Measurements from ENCODE around the gene PEA15. TPM values are rescaled to one million over a fixed set of nuclear protein-coding genes. Genes with fewer than 3 reads are reported as not detected.

Gene PEA15
- total and polyA plus RNA-seq, 2 donors (not counting 1 experiment from before 2014, with no cell fraction given): 108 to 871 TPM

GRCh38 chr1:160251011-160251410, 45.8 kb downstream of the PEA15 start:
- no peak for DNase-seq (ENCODE audit: low read depth in 2 of 2)
- H4K20me1 ChIP-seq (ENCODE audit: control insufficient read depth, extremely low read depth, insufficient read depth, low read length): no peaks in the 10 kb centered on the region
- H3K9ac ChIP-seq (ENCODE audit: insufficient read depth, low read length): no peak overlapping the region
- H3K4me1 ChIP-seq (ENCODE audit: control insufficient read depth, extremely low read depth, insufficient read depth, low read length): no peaks in the 10 kb centered on the region
- no peak overlapping the region for H3K4me3 ChIP-seq (replicated peaks in 1 of 4; ENCODE audit: control extremely low read depth in 1 of 4, insufficient read depth in 1 of 4, low read depth in 3 of 4, low read length in 4 of 4)
- H2AFZ ChIP-seq (ENCODE audit: low read length): no peak overlapping the region
- H3K27ac ChIP-seq (ENCODE audit: insufficient read depth, low read length): no peak overlapping the region
- H3K27me3 ChIP-seq (ENCODE audit: control insufficient read depth, insufficient read depth, low read length): no peaks in the 10 kb centered on the region
- H3K9me3 ChIP-seq (ENCODE audit: control insufficient read depth, insufficient read depth, low read depth, low read length): no peaks in the 10 kb centered on the region
- H3K36me3 ChIP-seq (ENCODE audit: control insufficient read depth, insufficient read depth, low read length): no peaks in the 10 kb centered on the region
- H3K4me2 ChIP-seq (ENCODE audit: extremely low read depth, insufficient read depth, low read length): no peak overlapping the region
- TF ChIP-seq EZH2 (IDR thresholded peaks at IDR 0.05; ENCODE audit: low read length, missing control alignments) (no peak), CTCF (conservative IDR thresholded peaks at IDR 0.05 in 1 of 2, IDR thresholded peaks at IDR 0.05 in 1 of 2; ENCODE audit: low read depth in 1 of 2, low read length in 2 of 2) (no peak)
- peaks cover 13% of the 10 kb centered on the region for H3K79me2 ChIP-seq (ENCODE audit: control insufficient read depth, insufficient read depth, low read length)

DNA sequence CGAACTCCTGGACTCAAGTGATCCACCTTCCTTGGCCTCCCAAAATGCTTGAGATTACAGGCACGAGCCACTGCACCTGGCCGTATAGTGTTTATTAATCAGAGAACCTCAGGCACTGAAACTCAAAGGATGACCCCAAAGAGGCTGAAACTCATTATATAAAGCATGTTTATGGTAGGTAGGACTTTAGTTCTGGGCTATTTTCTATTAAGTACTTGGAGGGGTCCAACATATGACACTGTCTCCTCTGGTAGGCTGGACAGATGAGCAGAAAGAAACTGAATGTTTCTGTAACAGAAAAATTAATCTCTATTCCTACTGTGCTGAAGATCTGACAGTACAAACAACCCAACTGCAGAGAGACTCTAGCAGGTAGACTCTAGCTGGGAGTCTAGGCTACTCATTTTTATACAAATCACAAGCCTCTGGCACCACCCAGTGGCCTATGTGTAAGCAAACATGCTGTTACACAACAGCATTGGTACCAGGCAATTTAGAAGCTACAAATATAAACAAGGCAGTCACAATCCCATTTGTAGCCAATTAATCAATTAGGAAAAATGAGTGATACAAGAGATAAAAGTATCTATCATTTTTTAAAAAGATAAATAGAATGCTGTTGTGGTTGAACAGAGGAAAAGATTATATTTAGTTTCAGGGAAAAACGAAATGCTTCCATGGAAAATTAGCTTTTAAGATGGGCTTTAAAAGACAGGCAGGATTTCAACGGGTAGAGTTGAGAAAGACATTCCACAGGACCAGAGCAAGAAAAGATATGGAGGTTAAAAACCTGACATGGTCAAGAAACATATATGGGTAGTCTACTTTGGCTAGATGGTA, 46.7 kb downstream of the PEA15 start:
- Histone ChIP-seq H2AFZ (ENCODE audit: low read length) (no peak overlapping the region), H3K4me1 (ENCODE audit: control insufficient read depth, extremely low read depth, insufficient read depth, low read length) (peaks cover 3% of the 10 kb centered on the region), H3K9ac (ENCODE audit: insufficient read depth, low read length) (no peak overlapping the region), H3K79me2 (ENCODE audit: control insufficient read depth, insufficient read depth, low read length) (peaks cover 9% of the 10 kb centered on the region), H3K36me3 (ENCODE audit: control insufficient read depth, insufficient read depth, low read length) (no peaks in the 10 kb centered on the region), H3K4me3 (replicated peaks in 1 of 4; ENCODE audit: control extremely low read depth in 1 of 4, insufficient read depth in 1 of 4, low read depth in 3 of 4, low read length in 4 of 4) (no peak overlapping the region), H3K4me2 (ENCODE audit: extremely low read depth, insufficient read depth, low read length) (no peak overlapping the region), H3K27ac (ENCODE audit: insufficient read depth, low read length) (no peak overlapping the region), H4K20me1 (ENCODE audit: control insufficient read depth, extremely low read depth, insufficient read depth, low read length) (no peaks in the 10 kb centered on the region), H3K27me3 (ENCODE audit: control insufficient read depth, insufficient read depth, low read length) (no peaks in the 10 kb centered on the region), H3K9me3 (ENCODE audit: control insufficient read depth, insufficient read depth, low read depth, low read length) (no peaks in the 10 kb centered on the region)
- no peak for TF ChIP-seq EZH2 (IDR thresholded peaks at IDR 0.05; ENCODE audit: low read length, missing control alignments)
- peak; percentile 67 to 74 for TF ChIP-seq CTCF (conservative IDR thresholded peaks at IDR 0.05 in 1 of 2, IDR thresholded peaks at IDR 0.05 in 1 of 2; ENCODE audit: low read depth in 1 of 2, low read length in 2 of 2)
- peak; percentile 60 to 83 for DNase-seq (ENCODE audit: low read depth in 2 of 2)

GRCh38 chr1:160255781-160256300, 50.7 kb downstream of the PEA15 start:
- H3K27ac ChIP-seq (ENCODE audit: insufficient read depth, low read length): no peak overlapping the region
- no peak overlapping the region for H3K4me3 ChIP-seq (replicated peaks in 1 of 4; ENCODE audit: control extremely low read depth in 1 of 4, insufficient read depth in 1 of 4, low read depth in 3 of 4, low read length in 4 of 4)
- H3K9ac ChIP-seq (ENCODE audit: insufficient read depth, low read length): no peak overlapping the region
- no peak overlapping the region for H2AFZ ChIP-seq (ENCODE audit: low read length)
- no peak for TF ChIP-seq EZH2 (IDR thresholded peaks at IDR 0.05; ENCODE audit: low read length, missing control alignments)
- no peak for TF ChIP-seq CTCF (conservative IDR thresholded peaks at IDR 0.05 in 1 of 2, IDR thresholded peaks at IDR 0.05 in 1 of 2; ENCODE audit: low read depth in 1 of 2, low read length in 2 of 2)
- H3K4me2 ChIP-seq (ENCODE audit: extremely low read depth, insufficient read depth, low read length): no peak overlapping the region
- no peaks in the 10 kb centered on the region for H4K20me1 ChIP-seq (ENCODE audit: control insufficient read depth, extremely low read depth, insufficient read depth, low read length)
- H3K79me2 ChIP-seq (ENCODE audit: control insufficient read depth, insufficient read depth, low read length): peaks cover 32% of the 10 kb centered on the region
- DNase-seq (ENCODE audit: low read depth in 2 of 2): no peak
- no peaks in the 10 kb centered on the region for H3K9me3 ChIP-seq (ENCODE audit: control insufficient read depth, insufficient read depth, low read depth, low read length)
- H3K36me3 ChIP-seq (ENCODE audit: control insufficient read depth, insufficient read depth, low read length): no peaks in the 10 kb centered on the region
- H3K4me1 ChIP-seq (ENCODE audit: control insufficient read depth, extremely low read depth, insufficient read depth, low read length): peaks cover 6% of the 10 kb centered on the region
- H3K27me3 ChIP-seq (ENCODE audit: control insufficient read depth, insufficient read depth, low read length): no peaks in the 10 kb centered on the region
